Epithelial cell of esophagus (primary cell): ENCODE results near the gene SYPL2.

Experiments used
- DNase-seq: peaks from one replicate; pipeline ENCODE4 v3.0.0; 2010; ENCODE audit warnings: low read depth
- H3K4me3 ChIP-seq: 2 replicates; pipeline ENCODE4 v1.5.1; 2011; ENCODE audit warnings: mild to moderate bottlenecking, low read length, control low read depth
- CTCF ChIP-seq: IDR thresholded peaks from 2 replicates; pipeline ENCODE4 v1.5.1; 2011; ENCODE audit warnings: low read depth, mild to moderate bottlenecking, low read length, control low read depth, inconsistent platforms; ENCODE audit not compliant: insufficient read depth; ENCODE audit errors: missing control alignments

The SYPL2 gene

GRCh38 chr1:109497449-109498160 lies 31.3 kb downstream of the SYPL2 start:
- DNase-seq: no peak
- no peak for TF ChIP-seq CTCF
- no peak overlapping the region for H3K4me3 ChIP-seq

- DNase-seq: peak; percentile 33
- H3K4me3 ChIP-seq: no peak overlapping the region
- TF ChIP-seq CTCF: peak; percentile 66
Measured at GRCh38 chr1:109498161-109498801, 31.9 kb downstream of the SYPL2 start.

- H3K4me3 ChIP-seq: no peak overlapping the region
- DNase-seq: peak; percentile 62
- no peak for TF ChIP-seq CTCF
Measured at GRCh38 chr1:109499081-109499480, 32.7 kb downstream of the SYPL2 start.

- DNase-seq: peak; percentile 76
- no peak overlapping the region for H3K4me3 ChIP-seq
- peak; percentile 66 for TF ChIP-seq CTCF
Measured at GRCh38 chr1:109499661-109500536, 33.6 kb downstream of the SYPL2 start.

GRCh38 chr1:109500941-109501381 lies 34.6 kb downstream of the SYPL2 start:
- no peak overlapping the region for H3K4me3 ChIP-seq
- DNase-seq: no peak
- no peak for TF ChIP-seq CTCF

GRCh38 chr1:109501644-109502363 lies 35.5 kb downstream of the SYPL2 start:
- TF ChIP-seq CTCF: no peak
- H3K4me3 ChIP-seq: no peak overlapping the region
- no peak for DNase-seq
